K562 (cell line): ENCODE measurements around the gene VSIG10L. TPM values are rescaled to one million over a fixed set of nuclear protein-coding genes. Genes with fewer than 3 reads are reported as not detected.

Source experiments
- ARHGAP35 ChIP-seq: fragments of 450-650 bp; IDR thresholded peaks from 2 replicates; pipeline ENCODE4 v1.6.1; 2018; ENCODE audit not compliant: partially characterized antibody
- LEF1 ChIP-seq: fragments of 450-650 bp; IDR thresholded peaks from 2 replicates; pipeline ENCODE4 v1.6.1; 2016; ENCODE audit warnings: mild to moderate bottlenecking
- MTA3 ChIP-seq: fragments of 450-650 bp; formaldehyde crosslinking; IDR thresholded peaks from 2 replicates; pipeline ENCODE4 v1.6.1; 2017; ENCODE audit warnings: mild to moderate bottlenecking, borderline replicate concordance
- NR2C2 ChIP-seq, 2 experiments: fragments of 200-800 bp in 1 of 2; sonication (Bioruptor generic) in 1 of 2; sonication (generic) in 1 of 2; formaldehyde crosslinking in 1 of 2; IDR thresholded peaks; 2 replicates each; pipeline versions ENCODE4 v1.6.1 to v1.8.0; 2016 to 2022; ENCODE audit warnings: mild to moderate bottlenecking in 1 of 2, missing compliant biosample characterization in 1 of 2, missing genetic modification characterization in 1 of 2, missing genetic modification reagents in 1 of 2
- PURB ChIP-seq: sonication (generic); formaldehyde crosslinking; IDR thresholded peaks from 2 replicates; pipeline ENCODE4 v1.9.0; 2021; ENCODE audit warnings: low read depth, mild to moderate bottlenecking, missing genetic modification reagents
- REST ChIP-seq, 2 experiments: fragments of 450-650 bp; formaldehyde crosslinking in 1 of 2; IDR thresholded peaks; 2 replicates each; pipeline versions ENCODE4 v1.4.0 to v1.6.1; 2014 to 2020; ENCODE audit warnings: mild to moderate bottlenecking in 2 of 2, borderline replicate concordance in 1 of 2, low read depth in 1 of 2
- SMAD3 ChIP-seq: fragments of 450-650 bp; formaldehyde crosslinking; conservative IDR thresholded peaks from 2 replicates; pipeline ENCODE4 v1.4.0; 2020; ENCODE audit warnings: mild to moderate bottlenecking
- SP1 ChIP-seq: sonication (generic); formaldehyde crosslinking; IDR thresholded peaks from 2 replicates; pipeline ENCODE4 v1.8.1; 2022; ENCODE audit warnings: mild to moderate bottlenecking, missing genetic modification reagents
- TFE3 ChIP-seq: fragments of 450-650 bp; formaldehyde crosslinking; IDR thresholded peaks from 2 replicates; pipeline ENCODE4 v1.4.0; 2020; ENCODE audit warnings: mild to moderate bottlenecking, mixed read lengths
- TGIF2 ChIP-seq: sonication (generic); formaldehyde crosslinking; IDR thresholded peaks from 2 replicates; pipeline ENCODE4 v1.8.1; 2022; ENCODE audit warnings: mild to moderate bottlenecking, missing genetic modification reagents, moderate library complexity
- USF1 ChIP-seq: sonication (generic); formaldehyde crosslinking; IDR thresholded peaks from 2 replicates; pipeline ENCODE4 v1.9.0; 2022; ENCODE audit warnings: mild to moderate bottlenecking, missing genetic modification reagents
- polyA plus RNA-seq, 8 experiments: library from polyadenylated mRNA; depleted of rRNA in 4 of 8; stranded (reverse) in 5 of 8; unstranded in 3 of 8; fragments of >200 nt; fragmentation: Nextera tagmentation in 2 of 8; fragmentation: Illumina TruSeq in 1 of 8; extraction: Ambion mirVana in 2 of 8; extraction: Trizol in 1 of 8; gene quantifications; 2 replicates each; pipeline versions ENCODE4 v1.2.1 to v1.2.3, GENCODE V29; 2011 to 2014; ENCODE audit warnings: inconsistent platforms in 1 of 8, missing spikeins in 1 of 8
- total RNA-seq, 7 experiments: library from RNA; depleted of rRNA in 6 of 7; stranded (reverse); fragments of >200 nt in 6 of 7; fragmentation: Illumina TruSeq in 2 of 7; extraction: Trizol in 2 of 7; gene quantifications; 2 replicates each; pipeline versions ENCODE4 v1.2.1 to v1.2.3, GENCODE V29; 2011 to 2021; ENCODE audit warnings: low replicate concordance in 1 of 7

VSIG10L gene
- total and polyA plus RNA-seq, 9 of the 15 experiments (the other 6 are each of a cell fraction or from before 2014, with no cell fraction given), result 1.1 to 7.6 (median 2.2) TPM

GRCh38 chr19:51339687-51340656, 2.0 kb downstream of the VSIG10L start (continued):
- TF ChIP-seq REST (IDR thresholded peaks at IDR 0.05; ENCODE audit: borderline replicate concordance) (peak; percentile 86), REST (CRISPR knock-in tag; IDR thresholded peaks at IDR 0.05; ENCODE audit: low read depth) (no peak; the same call in none of the 2 replicates), LEF1 (no peak), SP1 (CRISPR knock-in tag) (peak; percentile 72), NR2C2 (CRISPR knock-in tag; IDR thresholded peaks at IDR 0.05) (peak; percentile 83), NR2C2 (tag; IDR thresholded peaks at IDR 0.05) (peak; percentile 88), SMAD3 (CRISPR knock-in tag) (no peak), MTA3 (peak; percentile 27; the same call in 1 of the 2 replicates), PURB (CRISPR knock-in tag) (no peak), ARHGAP35 (no peak), TFE3 (CRISPR knock-in tag) (no peak), TGIF2 (0 out of 2 replicates have a peak, but pooled peaks have one; percentile 59), USF1 (CRISPR knock-in tag) (peak; percentile 92)
